GM19395 (cell line): Measurements from ENCODE around the gene CARNS1.
"Not testable (repeated sequence)": the region's sequence is repeated elsewhere in the genome, so short reads cannot be mapped to it uniquely, and the experiment has no call there.

ENCODE experiments used
- ATAC-seq: cut with Tn5 transposase; IDR thresholded peaks from one replicate; pipeline ENCODE4 v1.9.1; 2021; ENCODE audit warnings: mild to moderate bottlenecking, moderate library complexity; ENCODE audit not compliant: unreplicated experiment

Gene CARNS1

DNA sequence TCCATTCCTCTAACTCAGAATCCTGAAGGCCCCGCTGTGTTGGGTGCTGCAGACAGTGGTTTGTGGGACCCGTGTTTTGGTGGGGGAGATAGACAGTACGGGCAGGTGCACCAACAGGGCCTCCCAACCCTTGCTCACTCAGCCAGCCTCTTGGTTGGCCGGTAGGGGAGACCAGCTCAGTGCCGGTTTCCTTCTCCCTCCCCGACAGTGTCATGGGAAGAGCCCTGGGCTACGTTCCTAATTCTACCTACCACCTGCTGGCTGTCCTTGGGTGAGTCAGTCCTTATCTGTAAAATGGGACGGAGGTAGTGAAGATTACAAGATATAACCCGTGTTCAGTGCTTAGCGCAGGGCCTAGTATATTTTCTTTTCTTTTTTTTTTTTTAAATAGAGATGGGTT lies 47.7 kb downstream of the CARNS1 start:
- ATAC-seq: no peak

DNA sequence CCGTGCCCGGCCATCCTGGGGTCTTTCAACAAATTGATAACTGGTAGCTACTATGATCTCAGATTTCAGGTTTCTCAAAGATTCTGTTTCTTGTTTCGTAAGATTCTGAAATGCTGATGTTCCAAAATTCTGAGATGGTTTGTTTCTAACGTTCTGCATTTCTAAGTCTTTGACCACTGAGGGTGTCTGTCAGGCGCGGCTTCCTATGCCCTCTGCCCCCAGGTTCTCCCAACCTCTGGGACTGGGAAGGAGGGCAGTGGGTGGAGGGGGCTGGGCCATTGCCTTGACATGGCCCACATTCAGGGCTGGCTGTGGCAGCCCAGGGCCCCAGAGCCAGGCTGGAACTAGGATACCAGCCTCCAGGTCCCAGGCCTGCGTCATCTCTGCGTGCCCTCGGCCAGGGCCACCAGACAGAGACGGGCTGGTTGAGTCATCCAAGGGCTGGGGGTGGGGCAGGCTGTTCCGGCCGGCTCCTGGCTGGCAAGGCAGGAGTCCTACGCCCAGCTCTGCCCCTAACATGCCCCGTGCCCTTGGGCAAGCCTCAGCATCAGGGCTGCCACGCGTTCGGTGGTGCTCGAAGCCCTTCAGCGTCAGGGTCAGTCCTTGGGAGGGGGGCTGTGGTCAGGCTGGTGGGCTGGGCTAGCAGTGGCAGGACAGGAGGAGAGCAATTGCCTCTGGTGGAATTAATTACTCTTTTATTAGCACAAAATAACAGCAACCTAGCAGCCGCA lies 48.4 kb downstream of the CARNS1 start:
- ATAC-seq: no peak

DNA sequence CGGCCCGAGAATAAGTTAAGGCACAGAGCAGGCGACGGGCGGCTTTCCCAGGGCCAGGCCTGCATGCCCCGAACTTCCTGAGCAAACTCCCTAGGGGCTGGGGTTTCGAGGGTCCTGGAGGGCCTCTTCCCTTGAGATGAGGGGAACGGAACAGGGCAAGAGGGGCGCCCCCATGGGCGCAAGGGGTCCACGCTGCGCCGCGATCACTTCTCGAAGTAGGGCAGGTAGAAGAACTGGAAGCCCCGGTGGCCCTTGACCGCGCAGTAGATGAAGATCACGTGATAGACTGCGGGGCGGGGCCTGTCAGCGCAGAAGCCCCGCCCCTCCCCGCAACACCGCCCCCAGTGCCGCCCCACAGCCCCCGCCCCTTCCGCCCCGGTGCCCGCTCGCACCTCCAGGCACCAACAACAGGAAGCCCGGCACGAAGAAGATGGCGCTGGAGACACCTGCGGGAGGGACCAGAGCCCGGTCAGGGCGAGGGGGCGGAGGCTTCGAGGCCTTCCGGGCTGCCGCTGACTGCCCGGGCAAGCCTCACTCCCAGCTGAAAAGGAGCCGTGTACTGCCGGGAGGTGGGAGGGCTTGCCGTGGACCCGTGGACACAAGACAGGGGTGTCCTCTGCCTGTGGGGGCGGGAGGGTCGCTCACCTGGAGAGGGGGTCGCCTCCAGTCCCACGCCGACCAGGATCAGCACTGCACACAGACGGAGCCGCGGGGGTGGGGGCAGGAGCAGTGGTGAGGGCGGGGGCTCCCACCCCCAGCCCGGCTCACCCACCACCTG lies 49.1 kb downstream of the CARNS1 start:
- ATAC-seq: peak; percentile 41

DNA sequence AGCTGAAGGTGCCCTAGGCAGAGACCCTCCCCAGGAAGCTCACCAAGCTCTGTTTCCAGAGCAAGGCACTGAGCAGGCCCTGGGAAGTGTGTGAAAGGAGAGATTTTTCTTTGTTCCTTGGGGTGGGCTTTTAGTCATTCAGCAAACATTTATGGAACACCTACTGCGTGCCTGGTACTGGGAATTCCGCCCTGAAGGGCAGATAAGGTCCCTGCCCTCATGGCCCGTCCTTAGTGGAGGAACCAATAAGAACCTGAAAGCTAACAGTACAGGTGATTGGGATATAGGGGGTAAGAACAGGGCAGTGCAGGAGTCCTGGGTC lies 49.7 kb downstream of the CARNS1 start:
- no peak for ATAC-seq

DNA sequence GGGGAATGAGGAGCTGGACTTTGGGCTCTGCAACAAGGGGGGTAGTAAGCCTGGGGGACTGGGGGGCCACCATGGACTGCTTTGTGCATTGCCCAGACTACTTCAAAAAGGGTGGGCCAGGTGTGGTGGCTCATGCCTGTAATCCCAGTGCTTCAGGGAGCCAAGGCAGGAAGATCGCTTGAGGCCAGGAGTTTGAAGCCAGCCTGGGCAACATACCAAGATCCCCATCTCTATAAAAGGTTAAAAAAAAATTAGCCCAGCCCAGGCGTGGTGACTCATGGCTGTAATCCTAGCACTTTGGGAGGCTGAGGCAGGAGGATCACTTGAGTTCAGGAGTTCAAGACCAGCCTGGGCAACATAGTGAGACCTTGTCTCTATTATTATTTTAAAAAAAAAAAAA lies 50.1 kb downstream of the CARNS1 start:
- ATAC-seq: not testable (repeated sequence)

DNA sequence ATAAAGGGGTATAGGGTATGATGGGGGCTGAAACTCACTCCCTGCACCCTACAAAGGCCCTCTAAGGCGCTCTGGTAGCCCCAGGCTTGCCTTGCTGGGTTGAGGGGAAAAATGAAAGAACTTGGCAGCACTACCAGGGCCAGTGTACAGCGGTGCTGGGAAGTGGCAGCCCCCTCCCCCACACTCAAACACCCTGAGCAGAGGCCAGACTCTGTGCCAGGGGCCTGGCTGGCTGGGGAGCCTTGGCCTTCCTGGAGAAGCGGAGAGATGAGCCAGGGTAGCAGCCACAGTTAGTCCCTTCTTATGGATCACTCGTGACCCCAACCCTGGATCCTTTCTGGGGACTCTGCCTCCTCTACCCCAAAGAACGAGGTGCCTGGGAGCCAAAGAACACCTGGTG lies 50.9 kb downstream of the CARNS1 start:
- ATAC-seq: no peak

DNA sequence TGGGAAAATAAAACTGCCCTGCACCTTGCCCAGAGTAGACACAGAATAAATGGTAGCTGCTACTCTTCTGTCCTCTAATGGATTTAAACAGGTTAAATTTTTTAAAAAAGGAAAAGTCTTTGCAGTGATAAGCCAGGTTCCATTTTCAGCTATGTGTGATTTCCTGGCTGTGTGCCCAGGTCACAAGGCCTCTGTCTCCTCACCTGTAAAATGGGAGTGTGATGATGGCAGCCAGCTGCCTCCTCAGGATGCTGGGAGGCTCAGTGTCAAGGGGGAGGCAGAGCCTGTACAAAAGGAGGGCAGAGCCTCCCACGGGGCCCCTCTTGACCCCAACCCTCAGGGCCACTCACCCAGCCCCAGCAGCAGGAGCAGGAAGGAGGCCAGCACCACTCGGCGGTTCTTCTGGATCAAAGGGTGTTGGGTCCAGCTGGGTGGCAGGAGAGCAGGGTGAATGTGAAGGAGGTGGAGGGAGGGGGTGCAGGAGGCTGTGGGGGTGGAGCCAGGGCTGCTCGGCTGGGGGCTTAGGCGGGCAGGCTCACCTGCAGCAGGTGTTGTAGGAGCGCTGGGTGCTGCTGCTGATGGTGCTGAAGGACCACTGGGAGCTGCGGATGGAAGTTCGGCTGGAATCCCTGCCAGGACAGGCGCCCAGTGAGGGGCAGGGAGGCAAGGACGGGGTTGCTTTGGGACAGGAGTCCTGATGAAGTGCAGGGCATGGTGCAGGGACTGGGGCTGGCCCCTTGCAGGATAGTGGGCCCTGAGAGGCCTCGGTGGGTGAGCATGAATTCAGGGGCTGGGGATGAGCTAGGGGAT lies 51.7 kb downstream of the CARNS1 start:
- ATAC-seq: no peak

DNA sequence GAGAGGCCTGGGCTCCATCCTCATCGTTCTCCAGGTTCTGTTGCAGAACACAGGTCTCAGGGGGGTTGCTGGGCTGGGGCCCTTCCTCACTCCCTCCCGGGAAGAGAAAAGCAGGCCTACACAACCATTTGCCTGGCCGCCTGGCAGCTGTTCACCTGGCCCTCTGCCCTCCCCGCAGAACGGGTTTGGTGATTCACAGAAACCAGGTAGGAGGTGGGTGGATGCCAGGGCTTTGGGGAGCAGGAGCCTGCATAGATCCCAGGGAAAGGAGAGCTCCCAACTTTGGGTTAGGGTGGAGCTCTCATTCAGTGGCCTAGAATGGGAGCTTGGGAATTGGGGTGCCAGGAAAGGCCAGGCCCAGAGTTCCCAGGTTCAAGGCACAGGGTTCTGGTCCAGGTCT lies 52.6 kb downstream of the CARNS1 start:
- ATAC-seq: no peak

DNA sequence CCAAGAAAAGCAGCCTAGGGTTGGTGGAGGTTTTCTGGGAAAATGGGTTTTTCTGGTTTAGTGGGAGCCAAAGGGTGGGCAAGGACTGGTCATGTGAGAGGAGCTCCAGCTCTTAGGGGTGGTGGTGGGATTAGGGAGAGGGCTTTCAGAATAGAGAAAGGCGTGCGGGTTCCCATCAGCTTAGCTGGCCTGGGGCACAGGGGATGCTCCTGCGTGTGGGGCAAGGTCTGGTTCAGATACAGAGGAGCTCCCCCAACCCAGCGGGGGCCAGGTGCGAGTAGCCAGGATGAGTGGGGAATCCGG lies 52.9 kb downstream of the CARNS1 start:
- no peak for ATAC-seq

DNA sequence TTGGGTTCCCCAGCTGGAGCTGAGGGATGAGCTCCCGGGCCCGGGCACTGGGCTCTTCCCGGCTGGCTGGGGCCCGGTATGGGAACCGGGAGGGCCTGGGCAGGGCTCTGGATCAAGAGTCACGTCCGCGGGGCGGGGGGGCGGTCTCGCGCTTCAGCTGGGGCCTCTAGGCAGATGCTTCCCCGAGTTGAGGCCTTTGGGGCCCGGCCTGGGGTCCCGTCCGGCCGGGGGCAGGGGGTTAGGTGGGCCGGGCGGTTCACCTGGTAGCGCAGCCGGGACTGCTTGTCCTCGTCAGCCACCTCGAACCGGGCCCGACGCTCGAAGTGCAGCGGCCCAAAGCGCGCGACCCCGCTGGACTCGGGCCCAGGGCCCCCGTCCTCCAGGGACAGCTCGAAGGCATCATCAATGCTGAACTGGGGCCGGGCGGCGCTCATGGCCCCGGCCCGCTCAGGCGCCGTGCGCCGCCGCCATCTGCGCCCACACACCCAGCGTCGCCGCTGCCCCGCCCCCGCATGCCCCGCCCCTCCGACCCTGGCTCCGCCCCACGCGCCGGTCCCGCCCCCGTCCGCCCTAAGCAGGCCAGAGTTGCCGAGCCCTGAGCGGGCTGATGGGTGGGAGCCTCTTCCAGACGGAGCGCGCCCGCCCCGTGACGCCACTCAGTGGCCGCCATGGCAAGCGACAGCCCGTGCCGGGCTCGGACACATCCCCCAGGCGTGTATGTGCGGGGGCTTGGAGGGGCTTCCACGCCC lies 53.5 kb downstream of the CARNS1 start, which contains the start of gene TMEM134:
TSS of gene TMEM134 (minus strand) at position 493 of the 749 bp plus-strand sequence. CDS start at position 434, 59 bp downstream.
- peak; percentile 69 for ATAC-seq

DNA sequence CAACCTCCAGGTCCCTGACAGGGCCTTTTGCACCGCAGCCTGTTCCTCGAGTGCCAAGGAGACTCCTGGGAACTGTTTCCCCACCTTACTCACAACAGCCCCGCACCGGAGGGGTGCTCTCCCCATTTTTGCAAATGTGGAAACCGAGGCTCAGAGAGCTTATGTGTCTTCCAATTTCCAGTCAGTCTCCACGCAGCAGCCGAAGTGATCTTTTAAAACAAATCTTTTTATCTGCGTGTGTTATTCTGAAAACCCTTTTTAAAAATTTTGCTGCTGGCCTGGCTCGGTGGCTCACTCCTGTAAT lies 54.0 kb downstream of the CARNS1 start:
- ATAC-seq: no peak

DNA sequence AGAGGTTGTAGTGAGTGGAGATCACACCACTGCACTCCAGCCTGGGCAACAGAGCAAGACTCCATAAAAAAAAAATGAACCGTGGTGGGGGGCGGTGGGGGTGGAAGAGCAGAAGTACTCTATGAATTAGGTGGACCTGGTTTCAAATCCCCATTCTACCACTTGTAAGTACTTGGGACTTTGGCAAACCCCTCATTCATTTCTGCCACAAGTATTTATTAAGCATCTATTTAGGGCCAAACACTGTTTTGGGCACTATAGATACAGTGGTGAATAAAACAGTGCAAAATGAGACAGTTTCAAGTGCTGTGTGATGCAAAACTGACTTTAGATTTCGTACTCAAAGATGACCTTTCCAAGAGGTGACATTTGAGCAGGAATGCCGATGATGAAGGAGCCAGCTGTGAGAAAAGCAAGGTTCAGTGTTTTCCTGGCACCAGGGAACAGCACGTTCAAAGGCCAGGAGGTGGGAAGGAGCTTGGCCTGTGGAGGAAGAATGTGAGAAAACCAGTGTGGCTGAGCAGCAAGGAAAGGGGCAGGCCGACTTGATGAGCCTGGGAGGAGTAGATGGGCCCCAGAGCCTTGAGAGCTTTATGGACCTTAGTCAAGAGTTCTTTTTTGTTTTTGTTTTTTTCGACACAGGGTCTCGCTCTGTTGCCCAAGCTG lies 55.0 kb downstream of the CARNS1 start:
- ATAC-seq: no peak

DNA sequence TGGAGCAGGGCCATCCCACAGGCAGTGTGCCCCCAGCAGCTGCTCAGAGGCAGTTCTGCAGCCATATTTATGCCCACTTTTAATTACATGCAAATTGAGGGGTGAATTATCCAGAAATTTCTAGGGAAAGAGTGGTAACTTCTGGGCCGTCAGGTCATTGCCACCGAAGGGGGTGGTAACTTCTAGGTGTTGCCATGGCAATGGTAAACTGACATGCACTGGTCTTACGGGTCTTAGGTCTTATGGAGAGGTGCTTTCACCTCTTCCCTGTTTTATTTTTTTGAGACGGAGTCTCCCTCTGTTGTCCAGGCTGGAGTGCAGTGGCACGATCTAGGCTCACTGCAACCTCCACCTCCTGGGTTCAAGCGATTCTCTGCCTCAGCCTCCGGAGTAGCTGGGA lies 57.4 kb downstream of the CARNS1 start:
- ATAC-seq: no peak
